ENCODE data around the gene CGB1.
A peak's percentile ranks its signal among the peaks of the same experiment; 100 is the strongest.

Gene CGB1

GRCh38 chr19:49067554-49067953 lies 30.9 kb upstream of the CGB1 start:
- DNase-seq (ENCODE audit: extremely low spot score): no peak
- ChIA-PET POLR2A (no interaction called here), CTCF (interaction anchor here (3.9 kb wide), 1 partner anchor 30 kb away, joined by 13 read pairs; no protein-coding TSS in a partner anchor)
- no peak for TF ChIP-seq CTCF (IDR thresholded peaks at IDR 0.05; ENCODE audit: control extremely low read depth, extremely low read depth, low read depth, missing control alignments)

GRCh38 chr19:49065905-49066512 lies 29.3 kb upstream of the CGB1 start:
- TF ChIP-seq CTCF (IDR thresholded peaks at IDR 0.05; ENCODE audit: control extremely low read depth, extremely low read depth, low read depth, missing control alignments): no peak
- POLR2A ChIA-PET: no interaction called here
- CTCF ChIA-PET: interaction anchor here (1.2 kb wide), 1 partner anchor 8 kb away, joined by 3 read pairs; no protein-coding TSS in a partner anchor
- DNase-seq (ENCODE audit: extremely low spot score): no peak

- CTCF ChIA-PET: interaction anchor here (1.2 kb wide), 1 partner anchor 9 kb away, joined by 3 read pairs; no protein-coding TSS in a partner anchor
- POLR2A ChIA-PET: no interaction called here
- no peak for TF ChIP-seq CTCF (IDR thresholded peaks at IDR 0.05; ENCODE audit: control extremely low read depth, extremely low read depth, low read depth, missing control alignments)
- no peak for DNase-seq (ENCODE audit: extremely low spot score)
Measured at GRCh38 chr19:49064768-49065611, 28.3 kb upstream of the CGB1 start, which contains the start of gene NTF4. NTF4 (minus strand) TSS chr19:49064818; CDS start chr19:49061997, 2,821 bp downstream.

- ChIA-PET CTCF (no interaction called here), POLR2A (no interaction called here)
- no peak for DNase-seq (ENCODE audit: extremely low spot score)
- no peak for TF ChIP-seq CTCF (IDR thresholded peaks at IDR 0.05; ENCODE audit: control extremely low read depth, extremely low read depth, low read depth, missing control alignments)
Measured at GRCh38 chr19:49064029-49064629, 27.4 kb upstream of the CGB1 start.

GRCh38 chr19:49061445-49061844 lies 24.8 kb upstream of the CGB1 start:
- TF ChIP-seq CTCF (IDR thresholded peaks at IDR 0.05; ENCODE audit: control extremely low read depth, extremely low read depth, low read depth, missing control alignments): no peak
- peak; percentile 50 for DNase-seq (ENCODE audit: extremely low spot score)
- POLR2A ChIA-PET: no interaction called here
- CTCF ChIA-PET: interaction anchor here (1.0 to 2.8 kb wide), 5 partner anchors 9 to 85 kb away, joined by 3 to 13 read pairs (median 7); partner anchors contain the start of gene KCNA7

GRCh38 chr19:49061000-49061399 lies 24.3 kb upstream of the CGB1 start:
- POLR2A ChIA-PET: no interaction called here
- TF ChIP-seq CTCF (IDR thresholded peaks at IDR 0.05; ENCODE audit: control extremely low read depth, extremely low read depth, low read depth, missing control alignments): no peak
- DNase-seq (ENCODE audit: extremely low spot score): no peak
- CTCF ChIA-PET: interaction anchor here (1.0 to 2.8 kb wide), 6 partner anchors 9 to 85 kb away, joined by 3 to 13 read pairs (median 6); partner anchors contain the start of gene KCNA7

Data from GM10248 (cell line).